ENCODE measurements around the gene NARS2.

Gene NARS2

DNA sequence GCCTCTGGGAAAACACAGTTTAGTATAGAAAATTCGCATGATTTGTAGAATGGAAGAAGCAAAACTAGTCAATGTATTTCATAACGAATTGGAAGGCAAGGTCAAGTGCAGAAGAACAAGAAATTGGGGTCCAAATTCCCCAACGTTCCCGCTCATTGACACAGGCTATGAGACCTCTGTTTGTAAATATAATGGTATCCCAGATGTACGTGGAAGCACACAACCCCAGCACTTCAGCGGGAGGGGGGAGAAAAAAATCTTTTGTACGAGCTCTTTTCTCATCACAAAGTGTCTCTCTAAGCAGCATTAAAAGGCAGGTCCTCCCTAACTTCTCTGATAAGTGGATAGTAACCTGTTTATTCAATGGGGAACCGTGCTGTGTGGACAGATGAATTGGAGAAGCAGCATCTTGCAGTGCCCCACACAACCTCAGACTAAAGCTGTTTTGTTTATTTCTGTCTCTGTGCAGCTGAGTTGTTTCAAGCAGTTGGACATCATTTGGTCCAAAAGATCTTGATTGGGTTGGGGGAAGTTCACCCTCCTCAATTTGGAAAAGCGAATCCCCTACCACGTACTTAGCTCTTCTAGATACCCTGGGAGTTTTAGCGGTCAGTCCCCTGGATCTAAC is 156.0 kb downstream of the NARS2 start:
- no peak for DNase-seq (ENCODE audit: low read depth, low spot score)
- Histone ChIP-seq H3K27me3 (ENCODE audit: insufficient read depth, insufficient read length) (peaks cover 15% of the 10 kb centered on the region), H3K4me3 (ENCODE audit: insufficient read length, low read depth) (peak overlapping the region; percentile 54), H3K4me1 (ENCODE audit: insufficient read depth, insufficient read length) (peaks cover 4% of the 10 kb centered on the region), H3K9ac (ENCODE audit: insufficient read length, low read depth) (peak overlapping the region; percentile 81), H3K36me3 (ENCODE audit: insufficient read depth, insufficient read length, low read length) (no peaks in the 10 kb centered on the region), H3K9me3 (ENCODE audit: insufficient read depth, low read length) (no peaks in the 10 kb centered on the region)
- TF ChIP-seq ZNF274 (IDR thresholded peaks at IDR 0.05; ENCODE audit: low read depth, low read length) (no peak), YY1 (IDR thresholded peaks at IDR 0.05; ENCODE audit: insufficient read depth, insufficient read length) (no peak), SUZ12 (IDR thresholded peaks at IDR 0.05; ENCODE audit: extremely low read depth, insufficient read depth, insufficient read length) (no peak)

DNA sequence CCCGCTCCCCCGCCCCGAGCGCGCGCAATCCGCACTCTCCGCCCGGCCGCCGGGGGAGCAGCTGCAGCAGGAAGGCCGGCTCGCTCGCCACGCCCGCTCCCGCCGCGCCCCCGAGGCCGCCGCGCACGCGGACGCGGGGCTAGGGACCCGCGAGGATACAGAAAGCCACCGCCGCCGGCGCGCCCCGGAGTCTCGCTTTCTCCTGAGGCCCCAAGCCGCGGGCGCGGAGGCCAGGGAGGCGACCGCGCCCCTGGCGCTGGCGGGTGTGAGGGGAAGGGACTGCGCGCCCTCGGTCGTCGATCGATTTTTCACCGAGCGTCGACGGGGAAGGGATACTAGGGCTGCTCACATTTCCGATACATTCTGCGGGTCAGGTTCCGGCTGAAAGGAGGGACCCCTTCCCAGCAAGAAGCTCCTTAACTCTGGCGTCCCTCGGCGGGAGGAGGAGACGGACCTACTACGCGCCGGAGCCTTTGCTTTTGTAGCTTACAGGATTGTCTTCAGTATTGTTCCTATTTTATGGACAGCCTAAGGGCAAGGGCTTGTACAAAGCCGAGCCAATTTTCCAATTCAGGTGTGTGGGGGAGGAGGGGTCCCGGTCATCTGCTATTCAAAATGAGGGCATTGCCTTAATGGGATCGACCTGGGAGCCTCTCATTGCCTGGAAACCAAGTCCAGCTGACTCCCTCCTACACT is 156.6 kb downstream of the NARS2 start:
- Histone ChIP-seq H3K9ac (ENCODE audit: insufficient read length, low read depth) (peak overlapping the region; percentile 81), H3K27me3 (ENCODE audit: insufficient read depth, insufficient read length) (peaks cover 15% of the 10 kb centered on the region), H3K4me1 (ENCODE audit: insufficient read depth, insufficient read length) (peaks cover 4% of the 10 kb centered on the region), H3K9me3 (ENCODE audit: insufficient read depth, low read length) (no peaks in the 10 kb centered on the region), H3K36me3 (ENCODE audit: insufficient read depth, insufficient read length, low read length) (no peaks in the 10 kb centered on the region), H3K4me3 (ENCODE audit: insufficient read length, low read depth) (peak overlapping the region; percentile 54)
- no peak for TF ChIP-seq YY1 (IDR thresholded peaks at IDR 0.05; ENCODE audit: insufficient read depth, insufficient read length)
- no peak for TF ChIP-seq ZNF274 (IDR thresholded peaks at IDR 0.05; ENCODE audit: low read depth, low read length)
- TF ChIP-seq SUZ12 (IDR thresholded peaks at IDR 0.05; ENCODE audit: extremely low read depth, insufficient read depth, insufficient read length), result no peak
- DNase-seq (ENCODE audit: low read depth, low spot score), result no peak

DNA sequence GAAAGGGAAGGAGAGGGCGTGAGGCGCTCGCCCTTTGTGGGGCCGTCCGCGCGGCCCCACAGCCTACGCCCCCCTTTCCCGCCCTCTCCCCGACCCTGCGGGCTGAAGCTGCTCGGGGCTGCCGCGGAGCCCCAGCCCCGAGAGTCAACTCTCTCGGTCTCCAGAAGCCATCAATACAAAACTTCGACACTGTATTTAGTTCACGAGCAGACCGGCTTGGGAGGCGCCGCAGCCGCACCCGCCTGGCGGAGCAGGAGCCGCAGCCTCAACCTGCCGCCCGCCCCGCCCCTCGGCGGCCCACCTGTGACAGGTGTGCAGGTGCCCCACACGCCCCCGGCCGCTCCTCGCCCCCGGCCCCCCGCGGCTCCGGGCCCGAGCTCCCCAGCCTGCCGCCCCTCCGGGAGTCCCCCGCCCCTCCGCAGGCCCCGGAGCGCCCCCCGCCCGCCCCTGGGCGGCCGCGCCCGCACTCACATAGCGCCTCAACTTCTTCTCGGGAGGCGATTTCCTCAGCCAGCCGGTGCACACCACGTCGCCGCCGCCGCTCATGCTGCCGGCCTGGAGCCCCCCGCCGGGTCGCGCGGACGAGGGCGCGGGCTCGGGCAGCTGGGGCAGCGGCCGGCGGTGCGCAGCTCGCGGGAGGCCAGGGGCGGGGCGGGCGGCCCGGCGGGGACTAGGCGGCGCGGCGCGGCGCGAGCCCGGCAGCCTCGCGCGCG is 157.3 kb downstream of the NARS2 start, which contains the start of gene GAB2:
GAB2 (minus strand) TSS at position 646 of the 713 bp plus-strand sequence; CDS start at position 546, 100 bp downstream.
- DNase-seq (ENCODE audit: low read depth, low spot score), result no peak
- Histone ChIP-seq H3K9me3 (ENCODE audit: insufficient read depth, low read length) (no peaks in the 10 kb centered on the region), H3K4me1 (ENCODE audit: insufficient read depth, insufficient read length) (peaks cover 4% of the 10 kb centered on the region)

DNA sequence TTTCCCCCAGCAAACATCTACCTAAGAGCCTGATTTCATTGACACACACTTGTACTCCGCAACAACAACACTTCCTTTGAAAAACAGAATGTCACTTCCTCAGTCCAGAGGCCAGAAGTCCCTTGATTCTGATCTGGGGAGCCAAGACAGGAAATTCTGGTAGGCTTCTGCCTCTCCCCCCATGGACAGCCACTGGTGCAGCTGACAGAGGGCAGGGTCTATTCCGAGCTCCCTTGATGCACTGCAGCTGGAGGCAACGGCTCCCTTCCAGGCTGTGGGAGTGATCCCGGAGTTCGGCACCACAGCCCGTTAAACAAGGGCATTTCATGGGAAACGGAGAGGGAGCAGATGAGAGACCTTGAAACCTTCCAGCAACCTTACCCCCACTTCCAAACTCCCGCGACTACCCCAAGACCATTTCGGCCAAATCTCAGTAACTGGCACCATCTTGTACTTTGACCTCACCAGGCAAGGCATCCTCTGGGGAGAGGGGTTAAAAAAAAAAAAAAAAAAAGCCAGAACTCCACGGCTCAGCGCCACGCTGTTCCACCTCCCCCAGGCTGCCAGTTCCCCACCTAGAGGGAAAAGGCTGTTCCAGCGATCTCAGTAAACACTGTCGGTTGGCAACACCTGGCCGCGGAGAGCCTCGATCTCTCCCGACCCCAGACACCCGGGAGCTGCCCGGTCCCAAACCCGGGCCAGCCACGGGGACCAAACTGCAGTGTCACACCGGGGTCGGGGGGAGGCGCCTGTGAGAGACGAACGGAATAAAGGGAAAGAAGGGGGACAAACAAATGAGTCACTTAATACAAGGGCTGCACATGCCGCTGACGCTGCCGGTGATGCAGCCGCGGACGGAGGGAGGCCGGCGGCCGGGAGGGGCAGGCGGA is 158.1 kb downstream of the NARS2 start:
- peak; percentile 74 for DNase-seq (ENCODE audit: low read depth, low spot score)
- no peaks in the 10 kb centered on the region for H3K9me3 ChIP-seq (ENCODE audit: insufficient read depth, low read length)
- TF ChIP-seq SUZ12 (IDR thresholded peaks at IDR 0.05; ENCODE audit: extremely low read depth, insufficient read depth, insufficient read length), result no peak
- no peak for TF ChIP-seq YY1 (IDR thresholded peaks at IDR 0.05; ENCODE audit: insufficient read depth, insufficient read length)
- no peak for TF ChIP-seq ZNF274 (IDR thresholded peaks at IDR 0.05; ENCODE audit: low read depth, low read length)
- H3K36me3 ChIP-seq (ENCODE audit: insufficient read depth, insufficient read length, low read length), result no peaks in the 10 kb centered on the region
- H3K4me3 ChIP-seq (ENCODE audit: insufficient read length, low read depth), result peak overlapping the region; percentile 34
- H3K9ac ChIP-seq (ENCODE audit: insufficient read length, low read depth), result peak overlapping the region; percentile 71
- peaks cover 4% of the 10 kb centered on the region for H3K4me1 ChIP-seq (ENCODE audit: insufficient read depth, insufficient read length)
- peaks cover 15% of the 10 kb centered on the region for H3K27me3 ChIP-seq (ENCODE audit: insufficient read depth, insufficient read length)

More for the DNA sequence above, 157.3 kb downstream of the NARS2 start, which contains the start of gene GAB2:
- peak within 1 kb of the TSS; percentile 81 for H3K9ac ChIP-seq (ENCODE audit: insufficient read length, low read depth)
- H3K4me3 ChIP-seq (ENCODE audit: insufficient read length, low read depth), result peak within 1 kb of the TSS; percentile 54
- no peaks in the 10 kb centered on the region for H3K36me3 ChIP-seq (ENCODE audit: insufficient read depth, insufficient read length, low read length)
- H3K27me3 ChIP-seq (ENCODE audit: insufficient read depth, insufficient read length), result peaks cover 15% of the 10 kb centered on the region
- no peak for TF ChIP-seq YY1 (IDR thresholded peaks at IDR 0.05; ENCODE audit: insufficient read depth, insufficient read length)
- no peak for TF ChIP-seq ZNF274 (IDR thresholded peaks at IDR 0.05; ENCODE audit: low read depth, low read length)
- no peak for TF ChIP-seq SUZ12 (IDR thresholded peaks at IDR 0.05; ENCODE audit: extremely low read depth, insufficient read depth, insufficient read length)

DNA sequence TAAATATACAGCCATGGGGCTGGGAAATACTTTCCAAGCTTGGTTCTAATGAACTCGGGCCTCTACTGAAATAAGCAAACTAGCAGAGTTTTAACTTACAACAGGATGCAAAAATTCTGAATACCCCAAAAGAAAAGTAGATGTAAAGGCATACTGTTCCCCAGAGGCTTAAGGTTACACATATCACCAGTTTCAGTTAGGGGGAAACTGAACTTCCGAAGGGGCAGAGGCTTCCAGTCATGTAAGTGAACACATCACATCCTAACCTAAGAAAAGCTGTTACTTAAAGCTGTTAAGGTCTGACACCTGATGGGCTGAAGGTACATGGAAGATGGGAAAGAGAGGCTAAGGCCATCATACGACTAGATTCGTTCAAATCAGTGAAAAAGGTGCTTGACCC is 159.3 kb downstream of the NARS2 start:
- H3K9ac ChIP-seq (ENCODE audit: insufficient read length, low read depth), result no peak overlapping the region
- TF ChIP-seq YY1 (IDR thresholded peaks at IDR 0.05; ENCODE audit: insufficient read depth, insufficient read length) (no peak), ZNF274 (IDR thresholded peaks at IDR 0.05; ENCODE audit: low read depth, low read length) (no peak), SUZ12 (IDR thresholded peaks at IDR 0.05; ENCODE audit: extremely low read depth, insufficient read depth, insufficient read length) (no peak)
- H3K4me3 ChIP-seq (ENCODE audit: insufficient read length, low read depth), result no peak overlapping the region
- DNase-seq (ENCODE audit: low read depth, low spot score), result no peak
- peaks cover 15% of the 10 kb centered on the region for H3K27me3 ChIP-seq (ENCODE audit: insufficient read depth, insufficient read length)
- H3K4me1 ChIP-seq (ENCODE audit: insufficient read depth, insufficient read length), result peaks cover 4% of the 10 kb centered on the region
- H3K36me3 ChIP-seq (ENCODE audit: insufficient read depth, insufficient read length, low read length), result no peaks in the 10 kb centered on the region
- no peaks in the 10 kb centered on the region for H3K9me3 ChIP-seq (ENCODE audit: insufficient read depth, low read length)

DNA sequence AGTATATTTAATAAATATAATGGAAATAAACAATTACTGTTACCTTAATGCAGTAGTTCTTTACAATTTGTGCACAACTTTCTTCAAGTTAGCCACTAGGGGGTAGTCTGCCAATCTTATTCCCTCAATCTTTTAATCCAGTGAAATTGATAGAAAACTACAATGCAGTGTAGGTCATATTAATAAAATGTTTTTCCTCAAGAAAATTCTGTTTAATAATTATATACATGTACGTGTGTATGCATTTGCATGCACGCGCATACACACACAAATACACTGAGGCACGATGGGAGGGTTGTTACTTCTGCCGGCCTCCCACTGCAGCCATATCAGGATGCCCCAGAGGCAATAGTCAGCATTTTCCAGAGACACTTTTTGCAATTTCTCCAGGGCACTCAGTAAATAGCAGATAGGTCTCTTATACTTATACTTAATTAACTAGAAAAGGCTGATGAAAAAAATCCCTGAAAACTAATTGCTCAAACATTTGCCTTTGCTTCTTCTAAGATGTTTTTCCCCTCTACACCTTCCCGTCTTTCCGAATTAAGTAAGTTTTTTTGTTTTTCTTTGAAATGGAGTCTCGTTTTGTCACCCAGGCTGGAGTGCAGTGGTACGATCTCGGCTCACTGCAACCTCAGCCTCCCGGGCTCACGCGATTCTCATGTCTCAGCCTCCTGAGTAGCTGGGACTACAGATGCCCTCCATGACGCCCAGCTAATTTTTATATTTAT is 160.2 kb downstream of the NARS2 start:
- no peaks in the 10 kb centered on the region for H3K9me3 ChIP-seq (ENCODE audit: insufficient read depth, low read length)
- H3K4me3 ChIP-seq (ENCODE audit: insufficient read length, low read depth), result no peak overlapping the region
- peaks cover 14% of the 10 kb centered on the region for H3K27me3 ChIP-seq (ENCODE audit: insufficient read depth, insufficient read length)
- H3K36me3 ChIP-seq (ENCODE audit: insufficient read depth, insufficient read length, low read length), result no peaks in the 10 kb centered on the region
- H3K4me1 ChIP-seq (ENCODE audit: insufficient read depth, insufficient read length), result no peaks in the 10 kb centered on the region
- no peak for DNase-seq (ENCODE audit: low read depth, low spot score)
- no peak overlapping the region for H3K9ac ChIP-seq (ENCODE audit: insufficient read length, low read depth)
- TF ChIP-seq SUZ12 (IDR thresholded peaks at IDR 0.05; ENCODE audit: extremely low read depth, insufficient read depth, insufficient read length) (no peak), ZNF274 (IDR thresholded peaks at IDR 0.05; ENCODE audit: low read depth, low read length) (no peak), YY1 (IDR thresholded peaks at IDR 0.05; ENCODE audit: insufficient read depth, insufficient read length) (no peak)

Data from NT2/D1 (cell line).